Cerebellar cortex (tissue), 1 donor: ENCODE results near the gene CREBRF.
"Not testable (repeated sequence)": the region's sequence is repeated elsewhere in the genome, so short reads cannot be mapped to it uniquely, and the experiment has no call there.

ENCODE experiments used
- DNase-seq: peaks from one replicate; pipeline ENCODE4 v3.0.0-alpha.2; 2015; ENCODE audit warnings: low spot score

The CREBRF gene

GRCh38 chr5:173039188-173039587 lies 17.0 kb upstream of the CREBRF start:
- DNase-seq: no peak

- no peak for DNase-seq
Measured at GRCh38 chr5:173039964-173040363, 16.2 kb upstream of the CREBRF start.

GRCh38 chr5:173041881-173042762 lies 14.0 kb upstream of the CREBRF start:
- DNase-seq: no peak

GRCh38 chr5:173042763-173043107 lies 13.4 kb upstream of the CREBRF start:
- no peak for DNase-seq

- DNase-seq: no peak
Measured at GRCh38 chr5:173045474-173045873, 10.7 kb upstream of the CREBRF start.

GRCh38 chr5:173047096-173047837 lies 8.9 kb upstream of the CREBRF start:
- DNase-seq: peak; percentile 73

- no peak for DNase-seq
Measured at GRCh38 chr5:173047838-173048105, 8.4 kb upstream of the CREBRF start.

- no peak for DNase-seq
Measured at GRCh38 chr5:173050791-173051190, 5.4 kb upstream of the CREBRF start.

GRCh38 chr5:173051746-173052145 lies 4.4 kb upstream of the CREBRF start:
- DNase-seq: no peak

GRCh38 chr5:173053041-173053440 lies 3.1 kb upstream of the CREBRF start:
- no peak for DNase-seq

- DNase-seq: no peak
Measured at GRCh38 chr5:173055042-173055721, 970 bp upstream of the CREBRF start.

GRCh38 chr5:173055722-173055982 lies 500 bp upstream of the CREBRF start:
- DNase-seq: no peak

- DNase-seq: no peak
Measured at GRCh38 chr5:173056783-173057061, 570 bp downstream of the CREBRF start.

- DNase-seq: peak; percentile 98
Measured at GRCh38 chr5:173057062-173057924, 1.1 kb downstream of the CREBRF start.

- no peak for DNase-seq
Measured at GRCh38 chr5:173062141-173062540, 6.0 kb downstream of the CREBRF start.

- no peak for DNase-seq
Measured at GRCh38 chr5:173065155-173065554, 9.0 kb downstream of the CREBRF start.

GRCh38 chr5:173069671-173070070 lies 13.5 kb downstream of the CREBRF start:
- DNase-seq: no peak

GRCh38 chr5:173075137-173075843 lies 19.1 kb downstream of the CREBRF start:
- DNase-seq: no peak

GRCh38 chr5:173075970-173076369 lies 19.8 kb downstream of the CREBRF start:
- DNase-seq: no peak

- DNase-seq: not testable (repeated sequence)
Measured at GRCh38 chr5:173076471-173076870, 20.3 kb downstream of the CREBRF start.

GRCh38 chr5:173078878-173079277 lies 22.7 kb downstream of the CREBRF start:
- no peak for DNase-seq

- no peak for DNase-seq
Measured at GRCh38 chr5:173089581-173089980, 33.4 kb downstream of the CREBRF start.
